Calu3 (cell line): ENCODE measurements around the gene HOXC10. TPM values are rescaled to one million over a fixed set of nuclear protein-coding genes. Genes with fewer than 3 reads are reported as not detected.

Source experiments
- BruUV-seq: library from RNA; stranded (reverse); fragments of 400-500 nt; replicated peaks from 2 replicates; lab custom pipeline; 2021; lab: Mats Ljungman, UMichigan
- CTCF ChIA-PET: fragments of 300-600 bp; sonication (Branson Sonifier 250); formaldehyde crosslinking; loops from one replicate; lab custom pipeline; 2022; ENCODE audit warnings: antibody characterized with exemption; lab: Charles Lee
- DNase-seq: peaks from one replicate; pipeline ENCODE4 v3.0.0; 2022
- H3K27ac Mint-ChIP-seq: one replicate; pipeline ENCODE4 v1.8.0; 2022; ENCODE audit warnings: mixed read lengths; ENCODE audit not compliant: unreplicated experiment
- H3K27me3 Mint-ChIP-seq: one replicate; pipeline ENCODE4 v1.8.0; 2022; ENCODE audit warnings: mixed read lengths; ENCODE audit not compliant: unreplicated experiment
- H3K36me3 Mint-ChIP-seq: one replicate; pipeline ENCODE4 v1.8.0; 2022; ENCODE audit warnings: mild to moderate bottlenecking, moderate library complexity, mixed read lengths; ENCODE audit not compliant: insufficient read depth, unreplicated experiment
- H3K4me1 Mint-ChIP-seq: one replicate; pipeline ENCODE4 v1.8.0; 2022; ENCODE audit warnings: mild to moderate bottlenecking, low read depth, mixed read lengths; ENCODE audit not compliant: unreplicated experiment
- H3K4me3 Mint-ChIP-seq: one replicate; pipeline ENCODE4 v1.8.0; 2022; ENCODE audit warnings: mild to moderate bottlenecking, low read depth, moderate library complexity, mixed read lengths; ENCODE audit not compliant: unreplicated experiment
- H3K9me3 Mint-ChIP-seq: one replicate; pipeline ENCODE4 v1.8.0; 2022; ENCODE audit warnings: low read depth, mixed read lengths; ENCODE audit not compliant: unreplicated experiment
- CTCF ChIP-seq: fragments of 200-600 bp; IDR thresholded peaks from one replicate; pipeline ENCODE4 v1.8.0; 2022; ENCODE audit warnings: antibody characterized with exemption; ENCODE audit not compliant: unreplicated experiment
- intact Hi-C: fragments of 100-400 bp; cut with micrococcal nuclease; formaldehyde crosslinking; loops from one replicate; pipeline ENCODE4 v1.10.0; 2022; ENCODE audit not compliant: unreplicated experiment
- total RNA-seq: library from RNA; stranded (reverse); gene quantifications from 2 replicates; pipeline ENCODE4 v1.2.3, GENCODE V29; 2022

The HOXC10 gene
- total RNA-seq, 1 experiment from 2014 or later = 0.71 TPM

- no TSS peak for BruUV-seq
- CTCF ChIA-PET = interaction anchor here (1.0 to 1.2 kb wide), 2 partner anchors 8 to 152 kb away, joined by 3 read pairs; no protein-coding TSS in a partner anchor
- H3K4me3 Mint-ChIP-seq = no peak overlapping the region
- peaks cover 100% of the 10 kb centered on the region for H3K27me3 Mint-ChIP-seq
- no peaks in the 10 kb centered on the region for H3K36me3 Mint-ChIP-seq
- H3K9me3 Mint-ChIP-seq = no peaks in the 10 kb centered on the region
- no peak for DNase-seq
- H3K4me1 Mint-ChIP-seq = peaks cover 9% of the 10 kb centered on the region
- intact Hi-C loops = no loop called here
- H3K27ac Mint-ChIP-seq = no peak overlapping the region
- TF ChIP-seq CTCF = no peak
Observed at GRCh38 chr12:53949631-53950436, 35.1 kb upstream of the HOXC10 start.

GRCh38 chr12:53950437-53950773 is 34.5 kb upstream of the HOXC10 start:
- Mint-ChIP-seq H3K4me3 (no peak overlapping the region), H3K27me3 (peaks cover 100% of the 10 kb centered on the region), H3K27ac (no peak overlapping the region), H3K36me3 (no peaks in the 10 kb centered on the region), H3K4me1 (peaks cover 9% of the 10 kb centered on the region), H3K9me3 (no peaks in the 10 kb centered on the region)
- TF ChIP-seq CTCF = no peak
- DNase-seq = no peak
- CTCF ChIA-PET = interaction anchor here (1.0 to 1.2 kb wide), 2 partner anchors 8 to 152 kb away, joined by 3 read pairs; no protein-coding TSS in a partner anchor
- no TSS peak for BruUV-seq
- intact Hi-C loops = no loop called here

- no peaks in the 10 kb centered on the region for H3K36me3 Mint-ChIP-seq
- H3K4me3 Mint-ChIP-seq = no peak overlapping the region
- H3K27ac Mint-ChIP-seq = no peak overlapping the region
- H3K27me3 Mint-ChIP-seq = peaks cover 100% of the 10 kb centered on the region
- CTCF ChIA-PET = interaction anchor here (0.6 to 1.2 kb wide), 3 partner anchors 7 to 153 kb away, joined by 3 to 5 read pairs (median 3); no protein-coding TSS in a partner anchor
- no peaks in the 10 kb centered on the region for H3K9me3 Mint-ChIP-seq
- no peak for DNase-seq
- H3K4me1 Mint-ChIP-seq = peaks cover 9% of the 10 kb centered on the region
- intact Hi-C loops = no loop called here
- BruUV-seq = no TSS peak
- no peak for TF ChIP-seq CTCF
Observed at GRCh38 chr12:53950789-53951576, 34.0 kb upstream of the HOXC10 start.

- H3K27me3 Mint-ChIP-seq = peaks cover 100% of the 10 kb centered on the region
- H3K9me3 Mint-ChIP-seq = no peaks in the 10 kb centered on the region
- H3K4me1 Mint-ChIP-seq = peaks cover 9% of the 10 kb centered on the region
- CTCF ChIA-PET = no interaction called here
- H3K4me3 Mint-ChIP-seq = no peak overlapping the region
- no peak overlapping the region for H3K27ac Mint-ChIP-seq
- DNase-seq = no peak
- TF ChIP-seq CTCF = no peak
- no peaks in the 10 kb centered on the region for H3K36me3 Mint-ChIP-seq
- intact Hi-C loops = no loop called here
- no TSS peak for BruUV-seq
Observed at GRCh38 chr12:53951577-53952334, 33.2 kb upstream of the HOXC10 start.
